Osteoblast (primary cell): Measurements from ENCODE around the gene PRPSAP1. TPM values are rescaled to one million over a fixed set of nuclear protein-coding genes. Genes with fewer than 3 reads are reported as not detected.

Experiments
- DNase-seq: peaks from one replicate; pipeline ENCODE4 v3.0.0; 2011; ENCODE audit warnings: low spot score, mixed read lengths; ENCODE audit not compliant: insufficient read length; ENCODE audit errors: missing footprints
- H2AFZ ChIP-seq: 2 replicates; pipeline ENCODE4 v1.6.0; 2011; ENCODE audit warnings: mild to moderate bottlenecking, low read length
- H3K27ac ChIP-seq: 2 replicates; pipeline ENCODE4 v1.5.1; 2011; ENCODE audit warnings: mild to moderate bottlenecking, low read depth, low read length, moderate library complexity
- H3K27me3 ChIP-seq: 2 replicates; pipeline ENCODE4 v1.6.0; 2012; ENCODE audit warnings: mild to moderate bottlenecking, control low read depth, inconsistent platforms, low read length, moderate library complexity; ENCODE audit not compliant: insufficient read depth
- H3K36me3 ChIP-seq: 2 replicates; pipeline ENCODE4 v1.5.1; 2011; ENCODE audit warnings: mild to moderate bottlenecking, low read length, control low read depth, moderate library complexity; ENCODE audit not compliant: insufficient read depth
- H3K4me1 ChIP-seq: 2 replicates; pipeline ENCODE4 v1.5.1; 2011; ENCODE audit warnings: mild to moderate bottlenecking, low read length, control low read depth, moderate library complexity; ENCODE audit not compliant: insufficient read depth
- H3K4me2 ChIP-seq: 2 replicates; pipeline ENCODE4 v1.6.0; 2011; ENCODE audit warnings: mild to moderate bottlenecking, low read length; ENCODE audit not compliant: insufficient read depth
- H3K4me3 ChIP-seq: fragments of 200-600 bp; sonication (generic); 3 replicates; pipeline ENCODE4 v1.5.1; 2012; ENCODE audit warnings: mild to moderate bottlenecking, low read length, inconsistent platforms; ENCODE audit not compliant: insufficient read depth
- H3K79me2 ChIP-seq: 2 replicates; pipeline ENCODE4 v1.6.0; 2012; ENCODE audit warnings: mild to moderate bottlenecking, low read length, control low read depth, inconsistent platforms; ENCODE audit not compliant: insufficient read depth
- H3K9me3 ChIP-seq: 2 replicates; pipeline ENCODE4 v1.5.1; 2011; ENCODE audit warnings: low read depth, low read length, control low read depth
- H4K20me1 ChIP-seq: 2 replicates; pipeline ENCODE4 v1.6.0; 2012; ENCODE audit warnings: mild to moderate bottlenecking, low read length, control low read depth; ENCODE audit not compliant: insufficient read depth
- total RNA-seq: library from RNA; depleted of rRNA; stranded (reverse); fragments of >200 nt; gene quantifications from 2 replicates; pipeline ENCODE4 v1.2.3, GENCODE V29; 2012
- TF ChIP-seq, protein P1 (sequence below): IDR thresholded peaks from 2 replicates; pipeline ENCODE4 v1.5.1; 2011; ENCODE audit warnings: mild to moderate bottlenecking, low read depth, low read length, moderate library complexity; ENCODE audit errors: extremely low read depth

The PRPSAP1 gene
- total RNA-seq, 1 donor: 79.6 TPM

DNA sequence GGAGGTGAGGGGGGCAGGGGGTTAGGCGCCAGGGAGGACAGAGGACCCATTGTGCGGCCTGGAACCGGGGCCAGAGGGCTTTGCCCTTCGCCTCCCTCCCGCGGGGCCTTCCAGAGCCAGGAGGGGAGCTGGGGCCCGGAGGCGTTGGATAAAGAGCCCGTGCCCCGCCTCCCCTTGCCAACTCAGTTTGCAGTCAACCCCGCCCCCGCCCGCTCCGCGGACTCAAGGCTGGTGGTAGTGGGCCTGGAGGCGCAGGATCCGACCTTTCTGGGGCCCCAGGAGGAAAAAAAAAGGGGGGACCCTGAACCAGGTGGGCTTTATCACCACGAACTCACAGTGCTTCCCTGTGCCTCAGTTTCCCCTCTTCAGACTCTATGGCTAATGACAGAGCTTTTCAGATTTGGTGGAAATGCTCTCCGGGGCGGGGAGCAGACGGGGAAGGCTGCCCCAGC is 28.7 kb upstream of the PRPSAP1 start:
- H3K36me3 ChIP-seq: peaks cover 14% of the 10 kb centered on the region
- H2AFZ ChIP-seq: peak overlapping the region; percentile 65
- peaks cover 16% of the 10 kb centered on the region for H4K20me1 ChIP-seq
- TF ChIP-seq, protein P1, sequence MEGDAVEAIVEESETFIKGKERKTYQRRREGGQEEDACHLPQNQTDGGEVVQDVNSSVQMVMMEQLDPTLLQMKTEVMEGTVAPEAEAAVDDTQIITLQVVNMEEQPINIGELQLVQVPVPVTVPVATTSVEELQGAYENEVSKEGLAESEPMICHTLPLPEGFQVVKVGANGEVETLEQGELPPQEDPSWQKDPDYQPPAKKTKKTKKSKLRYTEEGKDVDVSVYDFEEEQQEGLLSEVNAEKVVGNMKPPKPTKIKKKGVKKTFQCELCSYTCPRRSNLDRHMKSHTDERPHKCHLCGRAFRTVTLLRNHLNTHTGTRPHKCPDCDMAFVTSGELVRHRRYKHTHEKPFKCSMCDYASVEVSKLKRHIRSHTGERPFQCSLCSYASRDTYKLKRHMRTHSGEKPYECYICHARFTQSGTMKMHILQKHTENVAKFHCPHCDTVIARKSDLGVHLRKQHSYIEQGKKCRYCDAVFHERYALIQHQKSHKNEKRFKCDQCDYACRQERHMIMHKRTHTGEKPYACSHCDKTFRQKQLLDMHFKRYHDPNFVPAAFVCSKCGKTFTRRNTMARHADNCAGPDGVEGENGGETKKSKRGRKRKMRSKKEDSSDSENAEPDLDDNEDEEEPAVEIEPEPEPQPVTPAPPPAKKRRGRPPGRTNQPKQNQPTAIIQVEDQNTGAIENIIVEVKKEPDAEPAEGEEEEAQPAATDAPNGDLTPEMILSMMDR: no peak
- H3K4me1 ChIP-seq: peaks cover 28% of the 10 kb centered on the region
- peak overlapping the region; percentile 90 for H3K4me3 ChIP-seq
- peak overlapping the region; percentile 97 for H3K27ac ChIP-seq
- H3K79me2 ChIP-seq: peaks cover 28% of the 10 kb centered on the region
- H3K27me3 ChIP-seq: no peaks in the 10 kb centered on the region
- peak overlapping the region; percentile 88 for H3K4me2 ChIP-seq
- no peaks in the 10 kb centered on the region for H3K9me3 ChIP-seq
- peak; percentile 94 for DNase-seq

DNA sequence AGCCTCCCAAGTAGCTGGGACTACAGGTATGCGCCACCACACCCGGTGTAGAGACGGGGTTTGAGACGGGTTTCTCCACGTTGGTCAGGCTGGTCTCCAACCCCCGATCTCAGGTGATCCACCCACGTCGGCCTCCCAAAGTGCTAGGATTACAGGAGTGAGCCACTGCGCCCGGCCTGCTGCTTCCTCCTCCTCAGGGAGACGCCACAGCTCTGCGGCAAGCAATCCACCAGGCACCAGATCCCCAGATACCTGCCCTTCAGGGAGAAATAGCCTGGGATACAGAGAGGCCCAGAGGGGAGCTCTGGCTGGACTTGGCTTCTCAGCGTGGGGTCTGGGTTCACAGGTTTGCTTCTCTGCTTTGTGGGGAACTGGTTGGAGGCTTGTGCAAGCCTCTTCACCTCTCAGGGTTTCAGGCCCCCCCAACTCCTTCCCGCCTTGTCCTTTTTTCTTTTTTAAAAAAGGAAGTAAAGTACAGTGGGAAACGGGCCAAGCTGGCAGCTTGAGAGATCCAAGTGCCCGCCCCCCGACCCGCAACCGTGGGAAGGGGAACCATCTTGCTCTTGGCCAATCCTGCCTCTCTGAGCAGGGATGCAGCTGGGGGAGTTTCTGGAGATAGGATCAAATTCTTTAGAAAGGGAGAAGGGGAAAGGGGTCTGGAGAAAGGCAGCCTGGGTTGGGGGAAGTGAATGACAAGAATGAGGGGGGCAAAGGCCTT is 28.1 kb upstream of the PRPSAP1 start:
- Histone ChIP-seq H3K79me2 (peaks cover 22% of the 10 kb centered on the region), H3K9me3 (no peaks in the 10 kb centered on the region), H3K4me2 (peak overlapping the region; percentile 88), H3K27ac (peak overlapping the region; percentile 97), H3K4me1 (peaks cover 25% of the 10 kb centered on the region), H3K4me3 (peak overlapping the region; percentile 90), H3K27me3 (no peaks in the 10 kb centered on the region), H3K36me3 (peaks cover 8% of the 10 kb centered on the region), H2AFZ (no peak overlapping the region), H4K20me1 (peaks cover 10% of the 10 kb centered on the region)
- TF ChIP-seq, protein P1: no peak
- peak; percentile 76 for DNase-seq

DNA sequence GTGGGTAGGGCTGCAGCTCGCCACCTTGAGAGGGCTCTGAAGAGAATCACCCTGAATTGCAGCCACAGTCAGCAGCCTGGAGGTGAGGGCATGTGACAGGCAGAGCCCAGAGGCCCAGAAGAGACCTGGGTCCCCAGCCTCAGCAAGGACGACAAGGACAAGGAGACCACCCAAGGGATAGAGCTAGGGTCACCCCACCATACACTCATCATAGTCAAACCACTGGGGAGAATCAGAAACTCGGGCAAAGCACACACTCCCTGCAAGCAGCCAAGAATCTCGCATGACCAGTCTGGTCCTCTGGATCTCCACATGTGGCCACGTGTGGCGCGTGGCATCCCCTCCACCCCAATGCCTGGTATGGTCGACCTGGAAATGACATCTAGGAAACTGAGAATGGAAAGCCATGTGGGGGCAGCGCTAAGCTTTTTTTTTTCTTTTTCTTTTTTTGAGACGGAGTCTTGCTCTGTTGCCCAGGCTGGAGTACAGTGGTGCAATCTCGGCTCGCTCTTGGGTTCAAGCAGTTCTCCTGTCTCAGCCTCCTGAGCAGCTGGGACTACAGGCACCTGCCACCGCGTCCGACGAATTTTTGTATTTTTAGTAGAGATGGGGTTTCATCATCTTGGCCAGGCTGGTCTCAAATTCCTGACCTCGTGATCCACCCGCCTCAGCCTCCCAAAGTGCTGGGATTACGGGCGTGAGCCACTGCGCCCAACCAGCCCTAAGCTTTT is 26.1 kb upstream of the PRPSAP1 start:
- Histone ChIP-seq H4K20me1 (no peaks in the 10 kb centered on the region), H3K9me3 (no peaks in the 10 kb centered on the region), H3K79me2 (peaks cover 2% of the 10 kb centered on the region), H3K27me3 (no peaks in the 10 kb centered on the region), H3K27ac (no peak overlapping the region), H3K4me2 (no peak overlapping the region), H3K36me3 (no peaks in the 10 kb centered on the region), H3K4me1 (peaks cover 22% of the 10 kb centered on the region), H3K4me3 (no peak overlapping the region), H2AFZ (no peak overlapping the region)
- DNase-seq: peak; percentile 44
- TF ChIP-seq, protein P1: no peak

DNA sequence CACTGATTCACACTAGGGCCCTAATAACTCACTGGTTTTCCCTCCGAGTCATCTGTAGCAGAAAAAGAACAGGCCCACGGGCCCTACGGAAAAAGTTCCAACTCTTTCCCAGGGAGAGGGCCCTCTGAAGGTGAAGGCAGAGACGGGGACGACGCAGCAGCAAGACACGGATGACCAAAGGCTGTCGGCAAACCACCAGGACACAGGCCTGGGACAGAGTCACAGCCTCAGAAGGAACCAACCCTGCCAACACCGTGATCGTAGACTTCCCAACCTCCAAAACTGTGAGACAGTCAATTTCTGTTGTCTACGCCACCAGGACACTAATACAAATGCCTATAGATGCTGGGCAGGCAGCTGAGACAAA is 25.5 kb upstream of the PRPSAP1 start:
- H3K4me1 ChIP-seq: peaks cover 22% of the 10 kb centered on the region
- no peak overlapping the region for H2AFZ ChIP-seq
- no peaks in the 10 kb centered on the region for H4K20me1 ChIP-seq
- no peak overlapping the region for H3K4me3 ChIP-seq
- H3K9me3 ChIP-seq: no peaks in the 10 kb centered on the region
- no peaks in the 10 kb centered on the region for H3K36me3 ChIP-seq
- DNase-seq: peak; percentile 23
- TF ChIP-seq, protein P1: no peak
- H3K27me3 ChIP-seq: no peaks in the 10 kb centered on the region
- no peaks in the 10 kb centered on the region for H3K79me2 ChIP-seq
- no peak overlapping the region for H3K27ac ChIP-seq
- H3K4me2 ChIP-seq: no peak overlapping the region
